ENCODE measurements around the gene ECT2.

DNA sequence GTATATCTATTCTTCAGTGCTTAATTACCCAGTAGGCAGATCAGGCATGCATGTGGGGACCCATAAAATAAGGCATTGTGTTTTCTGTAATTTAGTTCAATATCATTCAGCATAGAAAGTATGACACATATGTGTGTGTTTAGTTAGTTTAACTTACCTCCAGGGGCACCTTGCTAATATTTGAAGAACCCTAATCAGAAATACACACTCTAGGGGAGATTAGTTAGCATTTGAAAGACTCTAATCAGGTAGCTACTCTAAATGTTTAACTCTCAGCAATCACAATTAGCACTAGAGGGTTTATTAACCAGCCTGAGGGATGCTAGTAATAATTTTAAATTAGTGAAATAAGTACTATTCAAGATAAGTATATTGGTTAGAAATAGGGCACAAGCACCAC is 104.5 kb downstream of the ECT2 start:
- TF ChIP-seq, protein P1, sequence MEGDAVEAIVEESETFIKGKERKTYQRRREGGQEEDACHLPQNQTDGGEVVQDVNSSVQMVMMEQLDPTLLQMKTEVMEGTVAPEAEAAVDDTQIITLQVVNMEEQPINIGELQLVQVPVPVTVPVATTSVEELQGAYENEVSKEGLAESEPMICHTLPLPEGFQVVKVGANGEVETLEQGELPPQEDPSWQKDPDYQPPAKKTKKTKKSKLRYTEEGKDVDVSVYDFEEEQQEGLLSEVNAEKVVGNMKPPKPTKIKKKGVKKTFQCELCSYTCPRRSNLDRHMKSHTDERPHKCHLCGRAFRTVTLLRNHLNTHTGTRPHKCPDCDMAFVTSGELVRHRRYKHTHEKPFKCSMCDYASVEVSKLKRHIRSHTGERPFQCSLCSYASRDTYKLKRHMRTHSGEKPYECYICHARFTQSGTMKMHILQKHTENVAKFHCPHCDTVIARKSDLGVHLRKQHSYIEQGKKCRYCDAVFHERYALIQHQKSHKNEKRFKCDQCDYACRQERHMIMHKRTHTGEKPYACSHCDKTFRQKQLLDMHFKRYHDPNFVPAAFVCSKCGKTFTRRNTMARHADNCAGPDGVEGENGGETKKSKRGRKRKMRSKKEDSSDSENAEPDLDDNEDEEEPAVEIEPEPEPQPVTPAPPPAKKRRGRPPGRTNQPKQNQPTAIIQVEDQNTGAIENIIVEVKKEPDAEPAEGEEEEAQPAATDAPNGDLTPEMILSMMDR (conservative IDR thresholded peaks at IDR 0.05 in 1 of 2, IDR thresholded peaks at IDR 0.05 in 1 of 2; ENCODE audit: extremely low read depth in 1 of 2, insufficient read depth in 1 of 2, low read depth in 1 of 2, low read length in 2 of 2): no peak
- TF ChIP-seq EZH2 (IDR thresholded peaks at IDR 0.05; ENCODE audit: borderline replicate concordance, low read length): no peak

Measured in mammary epithelial cell (primary cell).